OCI-LY1 (cell line): ENCODE results near the gene WDR70.

Source experiments
- CTCF ChIP-seq: fragments of 200-600 bp; sonication (generic), shearing (Covaris generic); IDR thresholded peaks from 2 replicates; pipeline ENCODE4 v1.5.1; 2017; ENCODE audit warnings: mild to moderate bottlenecking, antibody characterized with exemption, low read length, moderate library complexity, mixed read lengths
- EZH2 ChIP-seq: fragments of 200-600 bp; sonication (generic), shearing (Covaris generic); IDR thresholded peaks from 2 replicates; pipeline ENCODE4 v1.8.0; 2017; ENCODE audit warnings: borderline replicate concordance, mixed run types, mild to moderate bottlenecking, antibody characterized with exemption, low read length, moderate library complexity, mixed read lengths

GRCh38 chr5:37769840-37770239, 390.7 kb downstream of the WDR70 start:
- TF ChIP-seq CTCF (no peak), EZH2 (no peak)
